Neuronal stem cell (in vitro differentiated cells): ENCODE measurements around the gene CACNA1I.
"Not testable (repeated sequence)": the region's sequence is repeated elsewhere in the genome, so short reads cannot be mapped to it uniquely, and the experiment has no call there.

Experiments used
- DNase-seq: peaks from one replicate; pipeline ENCODE4 v3.0.0-alpha.2; 2013; ENCODE audit warnings: low spot score
- H2AFZ ChIP-seq: one replicate; pipeline ENCODE4 v1.6.1; 2013; ENCODE audit warnings: mild to moderate bottlenecking, low read length, inconsistent platforms
- H2AK5ac ChIP-seq: 2 replicates; pipeline ENCODE4 v1.6.1; 2013; ENCODE audit warnings: low read depth, mild to moderate bottlenecking, inconsistent platforms, low read length, moderate library complexity, mixed read lengths
- H2BK120ac ChIP-seq: 2 replicates; pipeline ENCODE4 v1.6.1; 2013; ENCODE audit warnings: low read depth, mild to moderate bottlenecking, inconsistent platforms, low read length, moderate library complexity, mixed read lengths
- H2BK12ac ChIP-seq: one replicate; pipeline ENCODE4 v1.6.1; 2013; ENCODE audit warnings: low read length, inconsistent platforms
- H2BK15ac ChIP-seq: 2 replicates; pipeline ENCODE4 v1.6.1; 2013; ENCODE audit warnings: mild to moderate bottlenecking, low read length, inconsistent platforms, mixed read lengths
- H2BK5ac ChIP-seq: one replicate; pipeline ENCODE4 v1.6.1; 2013; ENCODE audit warnings: inconsistent platforms, mild to moderate bottlenecking, low read length, moderate library complexity
- H3K14ac ChIP-seq: one replicate; pipeline ENCODE4 v1.6.1; 2013; ENCODE audit warnings: low read length, inconsistent platforms
- H3K18ac ChIP-seq: 2 replicates; pipeline ENCODE4 v1.6.1; 2013; ENCODE audit warnings: low read length, inconsistent platforms
- H3K23ac ChIP-seq: 2 replicates; pipeline ENCODE4 v1.6.1; 2013; ENCODE audit warnings: low read depth, mild to moderate bottlenecking, mixed read lengths, low read length, inconsistent platforms; ENCODE audit not compliant: poor library complexity
- H3K27ac ChIP-seq: replicated peaks from 3 replicates; pipeline ENCODE4 v1.5.1; 2013; ENCODE audit warnings: low read length, inconsistent platforms
- H3K27me3 ChIP-seq, 3 experiments: 2 replicates each; pipeline ENCODE4 v1.6.1; 2013; ENCODE audit warnings: low read length in 3 of 3, mild to moderate bottlenecking in 2 of 3, inconsistent platforms in 1 of 3, low read depth in 1 of 3, mixed read lengths in 1 of 3, moderate library complexity in 1 of 3; ENCODE audit not compliant: control insufficient read depth in 3 of 3, insufficient read depth in 3 of 3
- H3K36me3 ChIP-seq, 2 donors: replicated peaks in 1 of 2; 2 replicates each; pipeline ENCODE4 v1.6.1; 2013; ENCODE audit warnings: low read length in 2 of 2; ENCODE audit not compliant: control insufficient read depth in 2 of 2, insufficient read depth in 2 of 2
- H3K4ac ChIP-seq: 2 replicates; pipeline ENCODE4 v1.6.1; 2013; ENCODE audit warnings: inconsistent platforms, mild to moderate bottlenecking, low read length, moderate library complexity
- H3K4me1 ChIP-seq, 2 donors: 1 replicate in 1 of 2; 2 replicates in 1 of 2; pipeline ENCODE4 v1.6.1; 2013; ENCODE audit warnings: low read length in 2 of 2, low read depth in 1 of 2; ENCODE audit not compliant: control insufficient read depth in 2 of 2, insufficient read depth in 1 of 2
- H3K4me2 ChIP-seq: one replicate; pipeline ENCODE4 v1.6.1; 2013; ENCODE audit warnings: mild to moderate bottlenecking, low read length, inconsistent platforms; ENCODE audit not compliant: insufficient read depth, poor library complexity, severe bottlenecking
- H3K4me3 ChIP-seq, 2 donors: 2 replicates each; pipeline ENCODE4 v1.5.1; 2013; ENCODE audit warnings: low read length in 2 of 2, mild to moderate bottlenecking in 2 of 2, inconsistent platforms in 1 of 2, moderate library complexity in 1 of 2
- H3K79me1 ChIP-seq: one replicate; pipeline ENCODE4 v1.6.1; 2013; ENCODE audit warnings: low read depth, mild to moderate bottlenecking, inconsistent platforms, low read length, moderate library complexity
- H3K9ac ChIP-seq: one replicate; pipeline ENCODE4 v1.6.1; 2013; ENCODE audit warnings: mild to moderate bottlenecking, low read depth, low read length, inconsistent platforms; ENCODE audit not compliant: poor library complexity
- H3K9me3 ChIP-seq, 2 donors: replicated peaks in 1 of 2; 2 replicates each; pipeline versions ENCODE3 to v1.6.1; 2013; ENCODE audit warnings: low read length in 2 of 2, mild to moderate bottlenecking in 2 of 2, inconsistent platforms in 1 of 2, low read depth in 1 of 2, mixed read lengths in 1 of 2, moderate library complexity in 1 of 2; ENCODE audit not compliant: control insufficient read depth in 2 of 2, insufficient read depth in 1 of 2
- H4K8ac ChIP-seq: one replicate; pipeline ENCODE4 v1.6.1; 2013; ENCODE audit warnings: low read depth, mild to moderate bottlenecking, inconsistent platforms, low read length, moderate library complexity
- H4K91ac ChIP-seq: one replicate; pipeline ENCODE4 v1.6.1; 2013; ENCODE audit warnings: low read length, low read depth, mild to moderate bottlenecking, inconsistent platforms; ENCODE audit not compliant: poor library complexity
- WGBS, 2 donors: extraction: QIAGEN DNeasy Blood & Tissue Kit; methylation state at CpG; one replicate each; pipeline ENCODE4 v1.1.7; 2013; ENCODE audit warnings: missing lambda C conversion rate in 2 of 2, mixed read lengths in 1 of 2; ENCODE audit not compliant: insufficient read length in 2 of 2, insufficient replicate concordance in 1 of 2; ENCODE audit errors: extremely low coverage in 2 of 2; 5-methylcytosine and 5-hydroxymethylcytosine counted together

The CACNA1I gene

GRCh38 chr22:39731881-39732555 lies 161.5 kb downstream of the CACNA1I start:
- Histone ChIP-seq H3K4me1 (peaks cover 0 to 6% of the 10 kb centered on the region in 2 donors), H3K23ac (peak overlapping the region; percentile 17), H3K9ac (no peak overlapping the region), H3K27me3 (peaks cover 0 to 8% (median 2%) of the 10 kb centered on the region in 3 experiments), H3K79me1 (no peaks in the 10 kb centered on the region), H2AK5ac (peak overlapping the region; percentile 41), H2BK15ac (no peak overlapping the region), H4K8ac (no peak overlapping the region), H4K91ac (no peak overlapping the region), H3K9me3 (peaks cover 0 to 2% of the 10 kb centered on the region in 2 donors), H3K4ac (no peak overlapping the region), H2BK12ac (peak overlapping the region; percentile 4), H3K4me3 (no peak overlapping the region), H2AFZ (no peak overlapping the region), H3K27ac (no peak overlapping the region), H3K14ac (no peak overlapping the region), H3K18ac (peak overlapping the region; percentile 15), H3K4me2 (no peak overlapping the region), H2BK5ac (no peak overlapping the region), H3K36me3 (no peaks in the 10 kb centered on the region), H2BK120ac (no peak overlapping the region)
- no peak for DNase-seq
- WGBS, 2 donors = no CpG with 5 or more reads among the region's 12 CpGs

- H3K27me3 ChIP-seq = peaks cover 0 to 9% (median 2%) of the 10 kb centered on the region in 3 experiments
- H3K4me1 ChIP-seq = peaks cover 0 to 6% of the 10 kb centered on the region in 2 donors
- no peak overlapping the region for H3K18ac ChIP-seq
- H2BK5ac ChIP-seq = no peak overlapping the region
- H2BK15ac ChIP-seq = no peak overlapping the region
- H2AFZ ChIP-seq = no peak overlapping the region
- H3K4ac ChIP-seq = no peak overlapping the region
- no peaks in the 10 kb centered on the region for H3K36me3 ChIP-seq
- peaks cover 0 to 2% of the 10 kb centered on the region in 2 donors for H3K9me3 ChIP-seq
- H4K91ac ChIP-seq = no peak overlapping the region
- no peak overlapping the region for H2AK5ac ChIP-seq
- H3K27ac ChIP-seq = no peak overlapping the region
- no peak overlapping the region for H2BK120ac ChIP-seq
- H3K14ac ChIP-seq = no peak overlapping the region
- no peak overlapping the region for H3K4me3 ChIP-seq
- H3K23ac ChIP-seq = no peak overlapping the region
- H3K9ac ChIP-seq = no peak overlapping the region
- no peak overlapping the region for H2BK12ac ChIP-seq
- no peaks in the 10 kb centered on the region for H3K79me1 ChIP-seq
- no peak overlapping the region for H3K4me2 ChIP-seq
- H4K8ac ChIP-seq = no peak overlapping the region
- DNase-seq = no peak
- no CpG with 5 or more reads among the region's 8 CpGs for WGBS, 2 donors
These were observed 162.1 kb downstream of the CACNA1I start for GRCh38 chr22:39732625-39733024.

GRCh38 chr22:39733191-39733590 lies 162.6 kb downstream of the CACNA1I start:
- H3K36me3 ChIP-seq = no peaks in the 10 kb centered on the region
- no peak overlapping the region for H3K14ac ChIP-seq
- peaks cover 0 to 9% (median 2%) of the 10 kb centered on the region in 3 experiments for H3K27me3 ChIP-seq
- H2BK120ac ChIP-seq = no peak overlapping the region
- H4K8ac ChIP-seq = no peak overlapping the region
- no peak overlapping the region for H4K91ac ChIP-seq
- H2AK5ac ChIP-seq = no peak overlapping the region
- H2BK12ac ChIP-seq = no peak overlapping the region
- peaks cover 0 to 2% of the 10 kb centered on the region in 2 donors for H3K9me3 ChIP-seq
- no peak overlapping the region for H3K27ac ChIP-seq
- H3K4me2 ChIP-seq = no peak overlapping the region
- H3K18ac ChIP-seq = no peak overlapping the region
- H3K23ac ChIP-seq = no peak overlapping the region
- no peak overlapping the region for H2AFZ ChIP-seq
- no peak overlapping the region for H2BK15ac ChIP-seq
- WGBS, 2 donors = no CpG with 5 or more reads among the region's 2 CpGs
- no peak overlapping the region for H2BK5ac ChIP-seq
- no peaks in the 10 kb centered on the region for H3K79me1 ChIP-seq
- H3K4me3 ChIP-seq = no peak overlapping the region
- H3K9ac ChIP-seq = no peak overlapping the region
- peaks cover 0 to 10% of the 10 kb centered on the region in 2 donors for H3K4me1 ChIP-seq
- no peak overlapping the region for H3K4ac ChIP-seq
- DNase-seq = no peak

GRCh38 chr22:39734046-39734445 lies 163.5 kb downstream of the CACNA1I start:
- H2AK5ac ChIP-seq, H3K14ac ChIP-seq, H3K4me3 ChIP-seq, H3K36me3 ChIP-seq, H2BK15ac ChIP-seq, H3K27ac ChIP-seq, H3K4me2 ChIP-seq, H3K27me3 ChIP-seq, H2AFZ ChIP-seq, DNase-seq, H2BK5ac ChIP-seq, H3K4me1 ChIP-seq, H4K91ac ChIP-seq, H3K9ac ChIP-seq, H3K4ac ChIP-seq, H2BK120ac ChIP-seq, H3K18ac ChIP-seq, H2BK12ac ChIP-seq, H3K23ac ChIP-seq, H4K8ac ChIP-seq, H3K79me1 ChIP-seq, H3K9me3 ChIP-seq: not testable (repeated sequence)
- WGBS, 2 donors = no CpG with 5 or more reads among the region's 1 CpG
